PFSK-1 (cell line): ENCODE data around the gene CFP.

Source experiments
- FOXP2 ChIP-seq: optimal IDR thresholded peaks from 2 replicates; pipeline ENCODE3; 2011; ENCODE audit warnings: borderline replicate concordance, control low read depth, inconsistent platforms; ENCODE audit not compliant: insufficient read depth; ENCODE audit errors: extremely low read length, extremely low read depth
- POLR2AphosphoS5 ChIP-seq: IDR thresholded peaks from 2 replicates; pipeline ENCODE4 v1.6.1; 2012; ENCODE audit warnings: low read depth, mild to moderate bottlenecking, control low read depth, low read length, moderate library complexity
- SIN3A ChIP-seq: IDR thresholded peaks from 2 replicates; pipeline ENCODE4 v1.6.1; 2012; ENCODE audit warnings: mild to moderate bottlenecking, low read length, moderate library complexity, borderline replicate concordance; ENCODE audit not compliant: insufficient read depth
- TAF1 ChIP-seq: IDR thresholded peaks from 2 replicates; pipeline ENCODE4 v1.6.1; 2012; ENCODE audit warnings: low read length, control low read depth, borderline replicate concordance; ENCODE audit not compliant: insufficient read depth
- TF ChIP-seq, protein P1 (sequence below), 2 experiments: IDR thresholded peaks; 2 replicates each; pipeline versions ENCODE4 v1.6.1 to v1.8.0; 2011 to 2012; ENCODE audit warnings: low read depth in 2 of 2, low read length in 2 of 2, control low read depth in 1 of 2, inconsistent platforms in 1 of 2, mild to moderate bottlenecking in 1 of 2, moderate library complexity in 1 of 2; ENCODE audit not compliant: insufficient read depth in 1 of 2

Gene CFP

DNA sequence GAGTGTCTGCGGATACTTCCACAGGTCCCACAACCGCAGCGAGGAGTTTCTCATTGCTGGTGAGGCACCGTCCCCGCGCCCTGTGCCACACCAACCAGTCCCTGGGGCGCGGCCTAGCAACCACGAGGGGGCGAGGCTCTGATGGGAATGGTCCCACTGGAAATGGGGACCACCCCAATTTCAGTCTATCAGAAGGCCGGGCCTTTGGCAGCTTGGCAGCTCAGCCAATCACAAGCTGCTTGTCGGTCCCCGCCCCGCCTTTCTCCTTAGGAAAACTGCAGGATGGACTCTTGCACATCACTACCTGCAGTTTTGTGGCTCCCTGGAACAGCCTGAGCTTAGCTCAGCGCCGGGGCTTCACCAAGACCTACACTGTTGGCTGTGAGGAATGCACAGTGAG, 44.5 kb downstream of the CFP start:
- TF ChIP-seq FOXP2 (no peak), SIN3A (no peak), POLR2AphosphoS5 (no peak), TAF1 (no peak)
- TF ChIP-seq, protein P1, sequence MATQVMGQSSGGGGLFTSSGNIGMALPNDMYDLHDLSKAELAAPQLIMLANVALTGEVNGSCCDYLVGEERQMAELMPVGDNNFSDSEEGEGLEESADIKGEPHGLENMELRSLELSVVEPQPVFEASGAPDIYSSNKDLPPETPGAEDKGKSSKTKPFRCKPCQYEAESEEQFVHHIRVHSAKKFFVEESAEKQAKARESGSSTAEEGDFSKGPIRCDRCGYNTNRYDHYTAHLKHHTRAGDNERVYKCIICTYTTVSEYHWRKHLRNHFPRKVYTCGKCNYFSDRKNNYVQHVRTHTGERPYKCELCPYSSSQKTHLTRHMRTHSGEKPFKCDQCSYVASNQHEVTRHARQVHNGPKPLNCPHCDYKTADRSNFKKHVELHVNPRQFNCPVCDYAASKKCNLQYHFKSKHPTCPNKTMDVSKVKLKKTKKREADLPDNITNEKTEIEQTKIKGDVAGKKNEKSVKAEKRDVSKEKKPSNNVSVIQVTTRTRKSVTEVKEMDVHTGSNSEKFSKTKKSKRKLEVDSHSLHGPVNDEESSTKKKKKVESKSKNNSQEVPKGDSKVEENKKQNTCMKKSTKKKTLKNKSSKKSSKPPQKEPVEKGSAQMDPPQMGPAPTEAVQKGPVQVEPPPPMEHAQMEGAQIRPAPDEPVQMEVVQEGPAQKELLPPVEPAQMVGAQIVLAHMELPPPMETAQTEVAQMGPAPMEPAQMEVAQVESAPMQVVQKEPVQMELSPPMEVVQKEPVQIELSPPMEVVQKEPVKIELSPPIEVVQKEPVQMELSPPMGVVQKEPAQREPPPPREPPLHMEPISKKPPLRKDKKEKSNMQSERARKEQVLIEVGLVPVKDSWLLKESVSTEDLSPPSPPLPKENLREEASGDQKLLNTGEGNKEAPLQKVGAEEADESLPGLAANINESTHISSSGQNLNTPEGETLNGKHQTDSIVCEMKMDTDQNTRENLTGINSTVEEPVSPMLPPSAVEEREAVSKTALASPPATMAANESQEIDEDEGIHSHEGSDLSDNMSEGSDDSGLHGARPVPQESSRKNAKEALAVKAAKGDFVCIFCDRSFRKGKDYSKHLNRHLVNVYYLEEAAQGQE (IDR thresholded peaks at IDR 0.05; ENCODE audit: insufficient read depth in 1 of 2, low read depth in 2 of 2, low read length in 2 of 2): no peak

DNA sequence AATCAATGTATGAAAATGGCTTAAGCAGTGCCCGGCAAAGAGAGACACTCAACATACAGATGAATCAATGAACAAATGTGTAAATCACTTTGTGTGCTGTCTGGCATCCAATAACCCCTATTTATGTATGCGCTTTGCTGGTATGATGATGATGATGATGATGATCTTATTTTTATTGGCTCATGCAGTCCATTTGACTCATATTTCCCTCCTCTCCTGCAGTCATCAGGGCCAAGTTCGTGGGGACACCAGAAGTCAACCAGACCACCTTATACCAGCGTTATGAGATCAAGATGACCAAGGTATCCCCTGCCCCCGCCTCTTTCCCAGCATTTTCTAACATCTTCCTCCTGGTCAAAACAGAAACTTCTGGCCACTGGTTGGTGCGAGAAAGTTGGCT, 45.0 kb downstream of the CFP start:
- TF ChIP-seq TAF1: no peak
- TF ChIP-seq, protein P1 (IDR thresholded peaks at IDR 0.05; ENCODE audit: insufficient read depth in 1 of 2, low read depth in 2 of 2, low read length in 2 of 2): no peak
- no peak for TF ChIP-seq FOXP2
- TF ChIP-seq SIN3A: no peak
- TF ChIP-seq POLR2AphosphoS5: no peak

GRCh38 chrX:47583240-47583861, 46.4 kb downstream of the CFP start:
- TF ChIP-seq TAF1 (no peak), FOXP2 (no peak), SIN3A (no peak), POLR2AphosphoS5 (no peak)
- TF ChIP-seq, protein P1 (IDR thresholded peaks at IDR 0.05; ENCODE audit: insufficient read depth in 1 of 2, low read depth in 2 of 2, low read length in 2 of 2): no peak

DNA sequence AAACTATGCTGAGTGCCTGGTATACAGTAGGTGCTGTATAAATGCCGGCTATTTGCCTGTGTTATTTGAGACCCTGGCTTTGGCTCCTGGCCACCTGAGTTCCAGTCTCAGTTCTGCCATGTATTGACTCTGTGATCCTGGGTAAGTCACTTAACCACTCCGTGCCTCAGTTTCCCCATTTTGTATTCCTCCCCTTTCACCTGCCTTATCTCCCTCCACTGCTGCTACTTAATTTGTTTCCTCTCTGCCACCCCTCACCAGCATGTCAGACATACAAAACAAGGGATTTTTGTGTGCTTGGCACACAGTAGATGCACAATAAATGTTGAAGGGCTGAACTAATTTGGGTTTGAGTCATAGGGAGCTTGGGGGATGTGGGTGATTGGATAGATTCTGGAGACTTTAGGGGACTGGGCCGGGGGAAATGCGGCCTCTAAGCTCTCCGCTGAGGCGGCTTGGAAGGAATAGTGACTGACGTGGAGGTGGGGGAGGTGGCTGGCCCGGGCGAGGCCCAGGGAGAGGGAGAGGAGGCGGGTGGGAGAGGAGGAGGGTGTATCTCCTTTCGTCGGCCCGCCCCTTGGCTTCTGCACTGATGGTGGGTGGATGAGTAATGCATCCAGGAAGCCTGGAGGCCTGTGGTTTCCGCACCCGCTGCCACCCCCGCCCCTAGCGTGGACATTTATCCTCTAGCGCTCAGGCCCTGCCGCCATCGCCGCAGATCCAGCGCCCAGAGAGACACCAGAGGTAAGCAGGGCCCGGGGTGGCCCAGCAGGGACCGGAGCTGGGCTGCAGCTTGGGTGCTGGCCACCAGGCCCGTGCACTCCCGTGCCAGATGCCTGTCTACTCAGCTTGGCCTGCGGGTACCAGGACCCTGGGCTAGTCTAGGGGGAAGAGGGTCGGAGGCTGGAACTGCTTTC, 47.7 kb downstream of the CFP start, which contains the start of gene TIMP1:
TSS of gene TIMP1 (plus strand) at position 706 of the 917 bp plus-strand sequence. CDS start 980 bp downstream, outside the sequence.
- TF ChIP-seq, protein P1 (IDR thresholded peaks at IDR 0.05; ENCODE audit: insufficient read depth in 1 of 2, low read depth in 2 of 2, low read length in 2 of 2): no peak
- TF ChIP-seq POLR2AphosphoS5: peak; percentile 75
